Thyroid gland (tissue), 4 donors: Measurements from ENCODE around the gene SH3BGR. TPM values are rescaled to one million over a fixed set of nuclear protein-coding genes. Genes with fewer than 3 reads are reported as not detected.

ENCODE experiments used
- DNase-seq, 2 donors: peaks; one replicate each; pipeline ENCODE4 v3.0.0-alpha.2; 2019
- H3K27ac ChIP-seq, 3 donors: fragments of 200-600 bp; sonication (generic); 1 replicate in 2 of 3; 2 replicates in 1 of 3; pipeline ENCODE4 v1.5.1; 2016 to 2019; ENCODE audit warnings: mild to moderate bottlenecking in 1 of 3, moderate library complexity in 1 of 3
- H3K27me3 ChIP-seq: fragments of 200-600 bp; sonication (generic); one replicate; pipeline ENCODE4 v1.5.1; 2019
- H3K36me3 ChIP-seq, 2 donors: fragments of 200-600 bp; sonication (generic); one replicate each; pipeline ENCODE4 v1.5.1; 2016 to 2019
- H3K4me1 ChIP-seq, 2 donors: fragments of 200-600 bp; sonication (generic); one replicate each; pipeline ENCODE4 v1.5.1; 2017 to 2019
- H3K4me3 ChIP-seq, 3 donors: fragments of 200-600 bp; sonication (generic); replicated peaks in 1 of 3; 1 replicate in 2 of 3; 2 replicates in 1 of 3; pipeline ENCODE4 v1.5.1; 2016; ENCODE audit warnings: mild to moderate bottlenecking in 1 of 3
- H3K9me3 ChIP-seq: fragments of 200-600 bp; sonication (generic); one replicate; pipeline ENCODE4 v1.5.1; 2017
- POLR2A ChIP-seq, 2 donors: fragments of 450-650 bp; IDR thresholded peaks; one replicate each; pipeline ENCODE4 v1.6.1; 2017; ENCODE audit warnings: antibody characterized with exemption in 2 of 2, mild to moderate bottlenecking in 2 of 2, moderate library complexity in 1 of 2
- WGBS, 2 donors: methylation state at CpG; one replicate each; pipeline ENCODE4 v1.1.5; 2017; 5-methylcytosine and 5-hydroxymethylcytosine counted together
- intact Hi-C: fragments of 100-400 bp; cut with DNase I; formaldehyde crosslinking; loops from one replicate; pipeline ENCODE4 v1.15.1; 2023
- total RNA-seq, 4 donors: library from RNA; depleted of rRNA; stranded (reverse); fragments of >200 nt; gene quantifications; one replicate each; pipeline ENCODE4 v1.2.3, GENCODE V29; 2016
- TF ChIP-seq, protein P1 (sequence below), 6 experiments: fragments of 200-600 bp in 3 of 6; fragments of 450-650 bp in 3 of 6; sonication (generic) in 3 of 6; IDR thresholded peaks; one replicate each; pipeline ENCODE4 v1.5.1; 2016 to 2019; ENCODE audit warnings: antibody characterized with exemption in 6 of 6, mild to moderate bottlenecking in 2 of 6, inconsistent platforms in 1 of 6, moderate library complexity in 1 of 6

SH3BGR gene
- total RNA-seq, 4 donors from 2014 or later: 4.6 to 9.7 (median 7.4) TPM

DNA sequence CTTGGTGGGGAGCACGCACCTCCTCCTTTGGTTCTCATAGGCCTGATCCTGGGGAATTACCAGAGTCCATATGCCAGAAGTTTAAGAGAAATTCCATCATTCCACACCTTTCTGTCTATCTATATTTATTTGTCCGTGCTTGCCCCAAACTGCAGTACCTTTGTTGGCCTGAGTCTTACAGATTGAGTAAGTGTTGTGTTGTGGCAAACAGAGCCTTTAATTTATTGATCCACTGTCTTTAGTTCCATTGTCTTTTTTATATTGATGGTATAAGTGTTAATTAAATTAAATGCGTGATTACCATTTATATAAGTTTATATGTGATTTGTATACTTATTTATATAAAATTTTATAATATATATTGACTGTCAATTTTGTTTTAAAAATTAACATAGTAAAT, 4.9 kb downstream of the SH3BGR start:
- no peak overlapping the region for H3K4me3 ChIP-seq
- intact Hi-C loops: no loop called here
- no peaks in the 10 kb centered on the region for H3K36me3 ChIP-seq
- 87 to 89% methylated on average over 3 of the region's 3 CpGs for WGBS, 2 donors
- H3K9me3 ChIP-seq: no peaks in the 10 kb centered on the region
- TF ChIP-seq, protein P1, sequence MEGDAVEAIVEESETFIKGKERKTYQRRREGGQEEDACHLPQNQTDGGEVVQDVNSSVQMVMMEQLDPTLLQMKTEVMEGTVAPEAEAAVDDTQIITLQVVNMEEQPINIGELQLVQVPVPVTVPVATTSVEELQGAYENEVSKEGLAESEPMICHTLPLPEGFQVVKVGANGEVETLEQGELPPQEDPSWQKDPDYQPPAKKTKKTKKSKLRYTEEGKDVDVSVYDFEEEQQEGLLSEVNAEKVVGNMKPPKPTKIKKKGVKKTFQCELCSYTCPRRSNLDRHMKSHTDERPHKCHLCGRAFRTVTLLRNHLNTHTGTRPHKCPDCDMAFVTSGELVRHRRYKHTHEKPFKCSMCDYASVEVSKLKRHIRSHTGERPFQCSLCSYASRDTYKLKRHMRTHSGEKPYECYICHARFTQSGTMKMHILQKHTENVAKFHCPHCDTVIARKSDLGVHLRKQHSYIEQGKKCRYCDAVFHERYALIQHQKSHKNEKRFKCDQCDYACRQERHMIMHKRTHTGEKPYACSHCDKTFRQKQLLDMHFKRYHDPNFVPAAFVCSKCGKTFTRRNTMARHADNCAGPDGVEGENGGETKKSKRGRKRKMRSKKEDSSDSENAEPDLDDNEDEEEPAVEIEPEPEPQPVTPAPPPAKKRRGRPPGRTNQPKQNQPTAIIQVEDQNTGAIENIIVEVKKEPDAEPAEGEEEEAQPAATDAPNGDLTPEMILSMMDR (IDR thresholded peaks at IDR 0.05): peak in 2 of 6 experiments; percentile 6 to 9
- no peak for TF ChIP-seq POLR2A (IDR thresholded peaks at IDR 0.05)
- H3K4me1 ChIP-seq: no peaks in the 10 kb centered on the region
- no peak for DNase-seq
- H3K27ac ChIP-seq: no peak overlapping the region
- H3K27me3 ChIP-seq: no peaks in the 10 kb centered on the region

DNA sequence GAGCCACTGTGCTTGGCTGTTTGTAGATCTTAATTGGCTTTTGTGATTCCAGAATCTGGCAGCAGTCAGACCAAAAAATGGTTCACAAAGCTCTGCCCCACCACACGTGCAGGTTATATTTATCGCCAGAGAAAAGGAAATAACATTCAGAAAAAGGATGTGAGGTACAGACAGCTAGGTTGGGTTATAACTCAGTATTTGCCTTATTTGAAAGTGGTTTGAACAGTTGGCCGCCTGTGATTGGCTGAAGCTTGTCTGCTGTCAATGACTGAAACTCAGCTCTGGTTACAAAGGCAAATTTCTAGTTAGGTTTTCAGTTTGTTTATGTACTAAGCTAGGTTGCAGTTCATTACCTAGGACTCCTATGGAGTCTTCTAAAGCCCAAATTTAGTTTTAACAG, 9.6 kb downstream of the SH3BGR start:
- Histone ChIP-seq H3K27me3 (no peaks in the 10 kb centered on the region), H3K4me3 (no peak overlapping the region), H3K36me3 (no peaks in the 10 kb centered on the region), H3K27ac (no peak overlapping the region), H3K9me3 (no peaks in the 10 kb centered on the region), H3K4me1 (no peaks in the 10 kb centered on the region)
- TF ChIP-seq, protein P1 (IDR thresholded peaks at IDR 0.05): no peak
- no peak for TF ChIP-seq POLR2A (IDR thresholded peaks at IDR 0.05)
- WGBS, 2 donors: 75 to 76% methylated on average over 3 of the region's 3 CpGs
- no peak for DNase-seq
- intact Hi-C loops: no loop called here

DNA sequence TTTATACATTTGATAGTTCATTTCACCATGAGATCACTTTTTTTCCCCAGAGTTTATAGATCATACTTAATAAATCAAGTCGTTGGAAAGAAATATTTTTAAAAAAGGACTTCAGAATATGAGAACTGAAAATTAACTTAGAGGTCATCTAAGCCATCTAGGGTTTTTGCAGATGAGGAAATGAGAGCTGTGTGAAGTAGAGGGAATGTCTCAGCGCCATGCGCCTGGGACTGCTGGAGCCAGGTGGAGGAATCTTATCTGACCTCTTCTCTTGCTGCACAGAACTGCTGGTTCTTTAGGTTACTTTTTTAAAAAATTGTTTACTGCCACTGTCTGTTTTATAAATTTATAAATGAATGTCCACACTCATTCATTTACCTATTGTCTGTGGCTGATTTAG, 11.5 kb downstream of the SH3BGR start:
- TF ChIP-seq POLR2A (IDR thresholded peaks at IDR 0.05): no peak
- TF ChIP-seq, protein P1 (IDR thresholded peaks at IDR 0.05): no peak
- no peaks in the 10 kb centered on the region for H3K9me3 ChIP-seq
- WGBS, 2 donors: 80 to 81% methylated on average over 3 of the region's 3 CpGs
- no peaks in the 10 kb centered on the region for H3K4me1 ChIP-seq
- H3K27me3 ChIP-seq: no peaks in the 10 kb centered on the region
- H3K36me3 ChIP-seq: no peaks in the 10 kb centered on the region
- intact Hi-C loops: no loop called here
- H3K4me3 ChIP-seq: no peak overlapping the region
- no peak overlapping the region for H3K27ac ChIP-seq
- no peak for DNase-seq

DNA sequence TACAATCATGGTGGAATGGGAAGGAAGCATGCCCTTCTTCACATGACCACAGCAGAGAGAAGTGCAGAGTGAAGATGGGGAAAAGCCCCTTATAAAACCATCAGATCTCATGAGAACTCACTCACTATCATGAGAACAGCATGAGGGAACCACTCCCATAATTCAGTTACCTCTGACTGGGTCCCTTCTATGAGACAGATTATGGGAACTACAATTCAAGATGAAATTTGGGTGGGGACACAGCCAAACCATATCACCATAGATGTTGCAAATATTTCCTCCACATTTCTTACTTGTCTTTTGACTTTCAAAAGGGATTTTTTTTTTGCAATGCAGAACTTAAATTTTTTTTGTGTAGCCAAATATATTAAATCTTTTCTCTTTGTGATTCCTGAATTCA, 14.8 kb downstream of the SH3BGR start:
- DNase-seq: no peak
- no peaks in the 10 kb centered on the region for H3K4me1 ChIP-seq
- H3K27ac ChIP-seq: no peak overlapping the region
- no peaks in the 10 kb centered on the region for H3K36me3 ChIP-seq
- intact Hi-C loops: no loop called here
- H3K9me3 ChIP-seq: no peaks in the 10 kb centered on the region
- H3K27me3 ChIP-seq: no peaks in the 10 kb centered on the region
- TF ChIP-seq, protein P1 (IDR thresholded peaks at IDR 0.05): no peak
- TF ChIP-seq POLR2A (IDR thresholded peaks at IDR 0.05): no peak
- no peak overlapping the region for H3K4me3 ChIP-seq

DNA sequence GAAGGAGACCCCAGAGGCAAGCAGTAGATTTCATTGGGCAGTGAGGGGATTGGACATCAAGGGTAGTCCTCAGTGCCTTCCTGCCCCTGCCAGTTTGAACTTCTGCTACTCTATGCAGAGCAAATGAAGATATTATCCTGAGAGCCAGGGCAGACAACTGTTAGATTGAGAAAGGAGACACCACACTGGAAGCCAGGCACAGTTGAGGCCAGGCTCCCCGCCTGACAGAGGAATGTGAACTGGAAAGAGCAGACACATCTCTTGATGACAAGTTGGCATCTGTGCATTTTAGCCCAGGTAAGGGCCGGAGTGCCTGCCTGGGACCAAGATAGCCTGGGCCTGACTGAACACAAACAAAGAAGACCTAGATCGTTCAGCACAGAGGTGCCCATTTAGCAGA, 16.0 kb downstream of the SH3BGR start:
- WGBS, 2 donors: 77 to 85% methylated on average over 3 of the region's 3 CpGs
- intact Hi-C loops: no loop called here
- H3K27me3 ChIP-seq: no peaks in the 10 kb centered on the region
- DNase-seq: no peak
- H3K27ac ChIP-seq: no peak overlapping the region
- no peaks in the 10 kb centered on the region for H3K36me3 ChIP-seq
- H3K4me1 ChIP-seq: no peaks in the 10 kb centered on the region
- H3K9me3 ChIP-seq: no peaks in the 10 kb centered on the region
- TF ChIP-seq, protein P1 (IDR thresholded peaks at IDR 0.05): no peak
- no peak for TF ChIP-seq POLR2A (IDR thresholded peaks at IDR 0.05)
- H3K4me3 ChIP-seq: no peak overlapping the region
